Right cardiac atrium (tissue), 5 donors: Measurements from ENCODE around the gene NKRF. TPM values are rescaled to one million over a fixed set of nuclear protein-coding genes. Genes with fewer than 3 reads are reported as not detected.
"Not testable (repeated sequence)": the region's sequence is repeated elsewhere in the genome, so short reads cannot be mapped to it uniquely, and the experiment has no call there.

Source experiments
- ATAC-seq, 2 donors: fragments of 200-7000 bp; cut with Tn5 transposase; one replicate each; pipeline versions ENCODE4 v1.8.0 to v1.9.1; 2020; ENCODE audit warnings: moderate library complexity in 2 of 2, mild to moderate bottlenecking in 1 of 2
- DNase-seq, 3 donors: peaks; one replicate each; pipeline ENCODE4 v3.0.0-alpha.2; 2020
- H3K27ac ChIP-seq: one replicate; pipeline ENCODE4 v1.5.1; 2013; ENCODE audit warnings: mild to moderate bottlenecking, low read length, control low read depth, moderate library complexity
- H3K27me3 ChIP-seq: one replicate; pipeline ENCODE4 v1.6.1; 2013; ENCODE audit not compliant: control insufficient read depth, insufficient read depth
- H3K4me1 ChIP-seq: one replicate; pipeline ENCODE4 v1.6.1; 2013; ENCODE audit warnings: low read length; ENCODE audit not compliant: control insufficient read depth, insufficient read depth
- H3K4me3 ChIP-seq: one replicate; pipeline ENCODE4 v1.5.1; 2013; ENCODE audit warnings: low read length, control low read depth
- H3K9me3 ChIP-seq: one replicate; pipeline ENCODE4 v1.6.1; 2013; ENCODE audit warnings: low read length; ENCODE audit not compliant: control insufficient read depth
- whole genome bisulfite sequencing: extraction: QIAGEN DNeasy Blood & Tissue Kit; methylation state at CpG from one replicate; pipeline ENCODE4 v1.1.7; 2013; 5-methylcytosine and 5-hydroxymethylcytosine counted together
- intact Hi-C, 4 donors: fragments of 100-400 bp; cut with DNase I; formaldehyde crosslinking; loops; one replicate each; pipeline versions ENCODE4 v1.11.0 to v1.14.0; 2022 to 2023
- polyA plus RNA-seq: library from polyadenylated mRNA; stranded (reverse); fragments of 200-250 nt; gene quantifications from one replicate; pipeline ENCODE4 v1.2.3, GENCODE V29; 2013
- total RNA-seq, 4 donors: library from RNA; stranded (reverse); fragmentation: NEBNext Ultra II Directional; extraction: Animal tissue kit (Norgen Biotek cat#: 25700); gene quantifications; one replicate each; pipeline ENCODE4 v1.2.1, GENCODE V29; 2021
- donor health status: healthy with polysubstance abuse.
- donor health status: DM: no; HTN: yes; CAD: no.
- donor health status: DM: no; HTN: no; CAD: no.
- donor health status: DM: no; HTN: yes; CAD: no; lungs with severe emphysema.
- donor health status: DM: yes; HTN: yes; CAD: no.

NKRF gene
- total and polyA plus RNA-seq, 5 donors: 3.8 to 5.2 (median 4.6) TPM

DNA sequence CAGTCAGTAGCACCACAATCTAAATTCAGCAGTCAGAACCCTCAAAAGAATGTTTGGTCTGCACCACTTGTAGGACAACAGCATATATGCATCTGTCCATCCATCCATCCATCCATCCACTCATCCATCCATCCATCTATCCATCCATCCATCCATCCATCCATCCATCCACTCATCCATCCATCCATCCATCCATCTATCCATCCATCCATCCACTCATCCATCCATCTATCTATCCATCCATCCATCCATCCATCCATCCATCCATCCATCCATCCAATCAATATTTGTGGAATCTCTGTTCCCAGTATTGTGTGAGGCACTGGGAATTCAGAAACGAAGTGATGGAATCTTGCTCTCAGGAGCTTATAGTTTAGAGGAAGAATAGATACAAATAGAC lies 31.2 kb upstream of the NKRF start:
- H3K9me3 ChIP-seq, H3K4me3 ChIP-seq, DNase-seq, H3K27ac ChIP-seq, H3K4me1 ChIP-seq, H3K27me3 ChIP-seq, ATAC-seq, intact Hi-C loops: not testable (repeated sequence)
- 88% methylated on average over 1 of the region's 1 CpG for WGBS

DNA sequence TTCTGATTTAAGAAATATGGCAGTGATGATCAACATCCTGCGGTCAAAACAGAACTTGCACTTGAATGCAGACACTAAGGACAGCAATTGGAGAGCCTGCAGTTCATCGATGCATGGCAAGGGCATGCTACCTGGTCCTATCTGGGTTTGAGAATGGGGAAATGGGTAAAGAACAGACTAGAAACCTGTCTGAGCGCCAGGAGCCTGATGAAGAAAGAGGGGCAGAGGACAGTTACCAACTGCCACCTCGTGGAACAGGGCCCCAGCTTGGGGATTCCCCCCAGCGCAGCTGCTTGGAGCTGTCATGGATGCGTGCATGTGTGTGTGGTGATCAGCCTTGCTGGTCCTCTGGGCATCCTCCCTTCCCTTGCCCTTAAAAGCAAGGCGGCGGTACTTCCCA lies 30.2 kb upstream of the NKRF start:
- ATAC-seq (no peak), DNase-seq (no peak)
- intact Hi-C loops: no loop called here
- Histone ChIP-seq H3K27ac (no peak overlapping the region), H3K9me3 (no peaks in the 10 kb centered on the region), H3K27me3 (no peaks in the 10 kb centered on the region), H3K4me1 (no peaks in the 10 kb centered on the region), H3K4me3 (no peak overlapping the region)
- WGBS: 89% methylated on average over 8 of the region's 8 CpGs

- no peak for ATAC-seq
- H3K27me3 ChIP-seq: no peaks in the 10 kb centered on the region
- intact Hi-C loops: no loop called here
- H3K4me3 ChIP-seq: no peak overlapping the region
- no peak overlapping the region for H3K27ac ChIP-seq
- no peak for DNase-seq
- no peaks in the 10 kb centered on the region for H3K4me1 ChIP-seq
- H3K9me3 ChIP-seq: no peaks in the 10 kb centered on the region
- 96% methylated on average over 1 of the region's 1 CpG for WGBS
Observed at GRCh38 chrX:119635799-119636198, 29.6 kb upstream of the NKRF start.

DNA sequence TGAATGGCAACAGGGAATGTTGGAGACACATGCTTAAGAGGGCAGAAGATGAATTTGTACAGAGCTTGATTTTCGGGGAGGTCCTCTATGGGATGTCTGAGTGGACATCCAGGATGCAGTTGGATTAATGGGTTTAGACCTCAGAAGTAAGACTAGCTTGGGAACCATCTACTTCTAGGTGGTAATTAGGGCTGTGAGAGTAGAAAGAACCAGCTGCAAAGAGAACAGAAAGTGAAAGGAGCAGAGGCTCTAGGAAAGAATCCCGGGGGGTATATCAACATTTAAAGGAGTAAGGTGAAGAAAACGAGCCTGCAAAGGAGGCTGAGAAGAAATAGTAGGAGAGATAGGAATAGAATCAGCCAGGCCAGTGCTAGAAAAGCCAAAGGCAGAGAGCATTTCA lies 29.0 kb upstream of the NKRF start:
- Histone ChIP-seq H3K4me1 (no peaks in the 10 kb centered on the region), H3K4me3 (no peak overlapping the region), H3K27ac (no peak overlapping the region), H3K27me3 (no peaks in the 10 kb centered on the region), H3K9me3 (no peaks in the 10 kb centered on the region)
- intact Hi-C loops: no loop called here
- DNase-seq (no peak), ATAC-seq (no peak)
- 77% methylated on average over 3 of the region's 3 CpGs for WGBS

GRCh38 chrX:119625843-119626242 lies 19.6 kb upstream of the NKRF start:
- H3K4me1 ChIP-seq: no peaks in the 10 kb centered on the region
- H3K27ac ChIP-seq: no peak overlapping the region
- DNase-seq (no peak), ATAC-seq (no peak)
- intact Hi-C loops: no loop called here
- H3K27me3 ChIP-seq: no peaks in the 10 kb centered on the region
- H3K9me3 ChIP-seq: no peaks in the 10 kb centered on the region
- no peak overlapping the region for H3K4me3 ChIP-seq
- 92% methylated on average over 2 of the region's 2 CpGs for WGBS

DNA sequence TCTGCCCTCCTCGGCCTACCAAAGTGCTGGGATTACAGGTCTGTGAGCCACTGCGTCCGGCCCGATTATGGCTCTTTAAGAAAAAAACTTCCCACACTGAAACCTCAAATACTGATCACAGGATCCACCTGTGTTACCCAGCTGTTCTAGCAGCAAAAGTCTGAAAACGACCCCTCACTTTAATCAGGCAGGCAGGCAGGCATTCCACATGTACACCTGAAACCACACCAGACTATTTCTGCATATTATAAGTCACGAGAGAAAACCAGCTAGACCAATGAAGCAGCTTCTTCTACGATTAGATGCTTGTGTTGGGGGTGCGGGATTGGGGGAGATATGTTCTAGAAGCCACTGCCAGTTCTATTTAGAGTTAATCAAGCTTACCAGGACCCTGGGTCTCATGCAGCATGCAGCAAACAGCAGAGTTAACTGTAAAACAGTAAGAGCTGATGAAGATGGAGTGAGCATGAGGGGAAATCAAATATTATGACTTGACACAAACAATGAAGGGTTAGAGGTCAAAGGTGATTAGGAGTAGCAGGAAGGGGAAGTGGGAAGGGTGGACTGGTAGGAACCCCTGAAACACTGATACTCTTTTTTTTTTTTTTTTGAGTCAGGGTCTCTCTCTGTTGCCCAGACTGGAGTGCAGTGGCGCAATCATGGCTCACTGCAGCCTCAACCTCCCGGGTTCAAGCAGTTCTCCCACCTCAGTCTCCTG lies 18.9 kb upstream of the NKRF start:
- Histone ChIP-seq H3K4me3 (no peak overlapping the region), H3K9me3 (no peaks in the 10 kb centered on the region), H3K27me3 (no peaks in the 10 kb centered on the region), H3K4me1 (no peaks in the 10 kb centered on the region), H3K27ac (no peak overlapping the region)
- ATAC-seq (no peak), DNase-seq (no peak)
- WGBS: 85% methylated on average over 10 of the region's 10 CpGs
- intact Hi-C loops: no loop called here

DNA sequence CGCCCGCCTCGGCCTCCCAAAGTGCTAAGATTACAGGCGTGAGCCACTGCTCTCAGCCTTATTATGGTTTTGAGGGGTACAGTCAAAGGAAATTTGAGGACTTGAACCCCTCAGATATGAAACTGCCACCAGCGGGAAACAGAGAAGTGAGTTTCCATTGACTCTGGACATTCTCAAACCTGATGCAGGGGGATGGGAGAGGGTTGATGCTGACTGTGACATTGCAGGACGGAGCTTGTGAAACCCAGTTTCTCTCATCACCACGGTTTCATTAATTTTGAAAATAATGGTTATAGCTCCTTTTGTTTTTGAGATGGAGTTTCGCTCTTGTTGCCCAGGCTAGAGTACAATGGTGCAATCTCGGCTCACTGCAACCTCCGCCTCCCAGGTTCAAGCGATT lies 18.2 kb upstream of the NKRF start:
- no peak for ATAC-seq
- 96% methylated on average over 11 of the region's 11 CpGs for WGBS
- intact Hi-C loops: no loop called here
- Histone ChIP-seq H3K27me3 (no peaks in the 10 kb centered on the region), H3K9me3 (no peaks in the 10 kb centered on the region), H3K27ac (no peak overlapping the region), H3K4me3 (no peak overlapping the region), H3K4me1 (no peaks in the 10 kb centered on the region)
- DNase-seq: no peak

DNA sequence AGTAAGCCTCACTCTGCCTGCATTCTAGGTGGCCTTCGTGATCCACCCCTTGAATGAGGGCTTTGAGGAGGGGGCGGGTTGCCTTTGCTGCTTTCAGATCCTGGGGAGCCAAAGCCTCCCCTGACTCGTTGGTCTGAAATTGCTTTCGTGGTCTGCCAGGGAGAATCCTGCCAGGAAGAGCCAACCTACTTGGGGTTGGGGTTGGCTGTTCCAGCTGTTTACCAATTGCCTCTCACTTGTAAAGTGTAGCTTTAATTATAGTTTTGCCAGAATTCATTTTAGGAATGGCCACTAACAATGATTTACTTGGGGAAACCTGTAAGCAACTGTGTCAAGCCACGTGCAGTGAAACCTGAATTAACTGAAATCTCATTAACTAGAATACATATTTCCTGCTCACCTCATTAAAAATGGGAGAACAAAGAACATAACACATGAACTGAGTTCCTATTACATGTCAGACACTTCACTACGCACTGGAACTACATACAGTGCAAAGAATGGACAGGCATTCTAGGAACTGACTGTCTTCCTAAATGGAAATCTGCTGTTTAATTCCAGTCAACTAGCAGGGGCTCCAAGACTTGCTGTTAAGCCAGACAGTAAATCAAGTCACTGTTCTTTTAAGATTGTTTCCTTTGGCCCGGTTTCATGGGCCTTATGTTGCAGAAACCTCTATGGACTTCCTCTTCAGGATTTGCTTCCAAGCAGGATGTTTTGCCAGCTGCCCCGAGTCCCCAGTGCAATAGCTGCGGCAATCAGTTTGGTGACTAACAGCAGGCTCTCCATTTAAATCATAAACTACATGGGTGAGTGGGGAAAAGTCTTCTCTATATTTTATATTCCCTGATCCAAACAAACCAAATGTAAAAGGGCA lies 16.4 kb upstream of the NKRF start:
- peak; percentile 51 to 81 for ATAC-seq

DNA sequence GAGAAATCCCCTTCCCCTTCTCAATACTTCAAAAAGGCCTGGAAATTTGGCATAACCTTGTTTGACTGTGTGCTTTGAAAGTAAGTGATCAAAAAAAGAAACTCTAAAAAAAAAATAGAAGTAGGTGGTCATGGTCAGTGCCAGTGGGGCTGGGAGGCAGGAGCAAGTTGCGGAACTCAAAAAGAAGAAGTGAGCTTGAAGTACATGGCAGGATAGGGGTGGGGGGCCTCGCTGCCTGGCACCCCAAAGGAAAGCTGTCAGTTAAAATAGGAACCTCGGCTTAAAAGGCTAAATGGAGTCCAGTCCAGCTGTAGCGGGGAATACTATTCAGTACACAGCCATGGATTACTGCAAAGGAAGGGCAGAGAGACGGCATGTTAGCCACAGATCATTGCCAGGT lies 12.2 kb upstream of the NKRF start:
- H3K27me3 ChIP-seq: no peaks in the 10 kb centered on the region
- no peaks in the 10 kb centered on the region for H3K4me1 ChIP-seq
- no peaks in the 10 kb centered on the region for H3K9me3 ChIP-seq
- ATAC-seq: no peak
- intact Hi-C loops: no loop called here
- WGBS: 75% methylated on average over 5 of the region's 5 CpGs
- no peak for DNase-seq
- H3K4me3 ChIP-seq: no peak overlapping the region
- no peak overlapping the region for H3K27ac ChIP-seq

More for the DNA sequence above, 16.4 kb upstream of the NKRF start:
- Histone ChIP-seq H3K27me3 (no peaks in the 10 kb centered on the region), H3K9me3 (no peaks in the 10 kb centered on the region), H3K4me1 (no peaks in the 10 kb centered on the region), H3K27ac (no peak overlapping the region), H3K4me3 (no peak overlapping the region)
- intact Hi-C loops: no loop called here
- WGBS: 48% methylated on average over 9 of the region's 9 CpGs
- peak in 2 of 3 donors; percentile 41 to 68 for DNase-seq

DNA sequence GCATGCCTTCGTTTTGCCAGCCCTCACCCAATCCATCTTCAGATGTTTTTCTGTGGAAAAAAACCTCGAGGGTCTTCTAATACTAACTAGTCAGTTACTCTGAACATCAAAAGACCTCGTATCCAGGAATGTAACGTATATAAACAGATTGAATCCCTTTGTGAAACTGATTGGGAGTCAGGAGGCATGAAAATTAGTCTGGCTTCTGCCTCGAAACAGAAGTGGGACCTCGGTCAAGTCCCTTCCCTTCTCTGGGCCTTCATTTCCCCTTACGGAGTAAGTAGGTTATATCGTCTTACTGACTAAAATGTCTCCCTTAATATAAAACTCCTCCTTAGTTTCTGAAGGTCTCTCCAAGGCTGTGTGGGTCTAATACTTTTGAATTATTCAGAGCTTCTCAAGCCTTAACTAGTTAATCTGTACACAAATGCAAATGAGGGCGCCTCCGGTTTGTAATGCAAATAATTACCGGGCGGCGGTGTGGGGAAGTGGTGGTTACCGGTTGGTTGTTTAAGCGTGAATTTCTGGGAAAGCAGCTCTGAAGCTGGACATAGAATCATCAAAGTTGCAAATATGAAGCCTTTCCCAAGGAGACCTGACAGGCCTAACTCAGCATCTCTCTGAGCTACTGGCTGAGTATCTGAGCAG lies 11.4 kb upstream of the NKRF start:
- intact Hi-C loops: no loop called here
- no peak for DNase-seq

DNA sequence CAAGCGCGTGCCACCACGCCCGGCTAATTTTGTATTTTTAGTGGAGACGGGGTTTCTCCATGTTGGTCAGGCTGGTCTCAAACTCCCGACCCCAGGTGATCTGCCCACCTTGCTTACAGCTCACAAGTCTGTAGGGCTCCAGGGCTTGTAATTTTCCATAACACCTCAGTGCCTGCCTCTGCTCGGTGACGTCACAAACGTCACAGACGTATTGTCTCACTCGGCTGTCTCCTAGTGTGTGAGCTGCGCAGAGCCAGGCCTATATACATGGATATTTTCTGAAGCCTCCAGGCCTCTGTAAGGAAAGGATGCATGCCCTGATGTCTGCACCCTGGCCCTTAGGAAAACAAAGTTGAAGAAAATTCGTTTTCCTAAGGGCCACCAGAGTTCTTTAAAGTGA lies 8.6 kb upstream of the NKRF start:
- ATAC-seq: no peak
- intact Hi-C loops: no loop called here

More for the DNA sequence above, 11.4 kb upstream of the NKRF start:
- H3K4me1 ChIP-seq: no peaks in the 10 kb centered on the region
- H3K4me3 ChIP-seq: no peak overlapping the region
- WGBS: 79% methylated on average over 15 of the region's 15 CpGs
- H3K27me3 ChIP-seq: no peaks in the 10 kb centered on the region
- H3K27ac ChIP-seq: no peak overlapping the region
- no peak for ATAC-seq
- no peaks in the 10 kb centered on the region for H3K9me3 ChIP-seq

More for the DNA sequence above, 8.6 kb upstream of the NKRF start:
- WGBS: 85% methylated on average over 13 of the region's 13 CpGs
- Histone ChIP-seq H3K4me1 (no peaks in the 10 kb centered on the region), H3K27me3 (no peaks in the 10 kb centered on the region), H3K9me3 (no peaks in the 10 kb centered on the region), H3K4me3 (no peak overlapping the region), H3K27ac (no peak overlapping the region)
- DNase-seq: no peak
